Measurements from ENCODE around the gene MAP1A.
A peak's percentile ranks its signal among the peaks of the same experiment; 100 is the strongest.

MAP1A gene

GRCh38 chr15:43511012-43511885 is 6.2 kb upstream of the MAP1A start:
- no peak for DNase-seq

- DNase-seq: no peak
These were observed 3.9 kb upstream of the MAP1A start for GRCh38 chr15:43513550-43513949.

- no peak for DNase-seq
These were observed 3.0 kb upstream of the MAP1A start for GRCh38 chr15:43514241-43515057.

- no peak for DNase-seq
These were observed 1.7 kb upstream of the MAP1A start for GRCh38 chr15:43515741-43516140.

GRCh38 chr15:43516185-43516584 is 1.2 kb upstream of the MAP1A start:
- DNase-seq: no peak

GRCh38 chr15:43516801-43517353 is 531 bp upstream of the MAP1A start:
- DNase-seq: no peak

- peak; percentile 17 for DNase-seq
These were observed 871 bp downstream of the MAP1A start for GRCh38 chr15:43518197-43518761.

GRCh38 chr15:43519196-43519595 is 1.8 kb downstream of the MAP1A start:
- DNase-seq: no peak

GRCh38 chr15:43520138-43520537 is 2.7 kb downstream of the MAP1A start:
- no peak for DNase-seq

GRCh38 chr15:43521419-43521818 is 4.0 kb downstream of the MAP1A start:
- DNase-seq: no peak

- no peak for DNase-seq
These were observed 4.8 kb downstream of the MAP1A start for GRCh38 chr15:43522247-43522646.

- DNase-seq: no peak
These were observed 6.2 kb downstream of the MAP1A start for GRCh38 chr15:43523646-43524045.

- DNase-seq: no peak
These were observed 6.9 kb downstream of the MAP1A start for GRCh38 chr15:43524254-43524845.

GRCh38 chr15:43525131-43525530 is 7.7 kb downstream of the MAP1A start:
- no peak for DNase-seq

GRCh38 chr15:43526261-43526930 is 9.0 kb downstream of the MAP1A start:
- DNase-seq: no peak

- DNase-seq: no peak
These were observed 9.8 kb downstream of the MAP1A start for GRCh38 chr15:43527016-43527801.

GRCh38 chr15:43527802-43528541 is 10.6 kb downstream of the MAP1A start:
- no peak for DNase-seq

GRCh38 chr15:43528542-43529007 is 11.2 kb downstream of the MAP1A start:
- no peak for DNase-seq

- DNase-seq: no peak
These were observed 11.7 kb downstream of the MAP1A start for GRCh38 chr15:43529141-43529540.

GRCh38 chr15:43529587-43530345 is 12.4 kb downstream of the MAP1A start:
- DNase-seq: no peak
